ENCODE data around the gene DNASE2B.

- TF ChIP-seq CTCF (IDR thresholded peaks at IDR 0.05): no peak
- no peak for TF ChIP-seq POLR2AphosphoS5 (IDR thresholded peaks at IDR 0.05)
- TF ChIP-seq POLR2A (IDR thresholded peaks at IDR 0.05): no peak
- no peak for TF ChIP-seq EP300 (IDR thresholded peaks at IDR 0.05; ENCODE audit: low read depth)
These were observed 11.6 kb downstream of the DNASE2B start for GRCh38 chr1:84409888-84410287.
